ENCODE results near the gene PTMA. TPM values are rescaled to one million over a fixed set of nuclear protein-coding genes. Genes with fewer than 3 reads are reported as not detected.

Gene PTMA
- total RNA-seq, 1 experiment from 2014 or later, result 1,390 TPM

DNA sequence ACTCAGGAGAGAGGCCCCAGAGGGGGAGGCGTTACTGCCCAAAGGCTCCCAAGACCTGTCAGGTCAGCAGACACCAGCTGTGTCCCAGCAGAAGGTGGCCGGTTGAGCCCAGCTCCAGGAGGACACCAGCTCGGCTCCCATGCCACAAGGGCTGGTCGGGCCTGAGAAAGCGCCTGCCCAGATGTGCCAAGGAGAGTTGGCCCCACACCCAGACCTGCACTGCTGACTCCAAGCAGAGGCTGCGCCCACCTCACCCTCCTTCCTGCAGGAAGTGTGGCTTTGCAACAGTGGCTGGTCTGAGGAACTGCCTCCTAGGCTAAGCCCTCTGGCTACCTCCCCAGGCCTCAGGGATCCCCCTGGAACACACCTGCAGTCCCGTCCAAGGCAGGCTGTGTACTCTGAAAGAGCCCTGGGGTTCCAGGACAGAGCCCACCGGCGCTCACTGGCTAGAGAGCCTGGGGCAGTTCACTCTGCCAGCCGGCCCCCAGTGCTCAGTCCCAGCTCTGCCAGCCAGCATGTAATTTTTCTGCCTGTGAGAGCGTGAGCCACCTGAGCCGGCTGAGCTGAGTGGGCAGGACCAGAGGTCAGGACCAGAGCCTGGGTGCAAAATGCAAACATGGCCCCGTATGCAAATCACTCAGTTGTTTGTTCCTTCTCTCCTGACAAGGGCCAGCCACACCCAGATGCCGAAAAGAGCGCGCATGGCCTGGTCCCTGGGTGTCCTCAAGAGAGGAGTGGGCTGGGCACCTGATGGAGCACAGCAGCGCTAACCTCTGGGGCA, 36.9 kb upstream of the PTMA start:
- intact Hi-C loops (cut with micrococcal nuclease; ENCODE audit: unreplicated experiment) (no loop called here), in situ Hi-C loops (cut with HindIII; ENCODE audit: low pct_unique_long_range_greater_than_20kb, low sequenced_read_pairs) (no loop called here)
- no peak for DNase-seq (ENCODE audit: low read depth, low spot score)
- Histone ChIP-seq H3K27me3 (ENCODE audit: control insufficient read depth, insufficient read depth, low read length) (no peaks in the 10 kb centered on the region), H3K9me3 (ENCODE audit: control insufficient read depth, insufficient read depth, low read depth, low read length) (no peaks in the 10 kb centered on the region), H3K4me1 (ENCODE audit: control insufficient read depth, insufficient read depth, low read length) (peaks cover 56% of the 10 kb centered on the region), H3K4me3 (ENCODE audit: low read depth in 2 of 2, low read length in 2 of 2) (no peak overlapping the region), H3K27ac (ENCODE audit: low read length) (peak overlapping the region; percentile 96), H3K36me3 (ENCODE audit: control insufficient read depth, insufficient read depth, low read length) (no peaks in the 10 kb centered on the region)
- POLR2A ChIA-PET, result interaction anchor here (0.5 kb wide), 1 partner anchor 67 kb away, joined by 3 read pairs; no protein-coding TSS in a partner anchor
- BruUV-seq (replicated peaks), result no TSS peak
- no peak for ATAC-seq
- CTCF ChIA-PET, result interaction anchor here (0.5 to 2.6 kb wide), 5 partner anchors 15 to 191 kb away, joined by 3 to 20 read pairs (median 4); no protein-coding TSS in a partner anchor
- TF ChIP-seq, protein P1, sequence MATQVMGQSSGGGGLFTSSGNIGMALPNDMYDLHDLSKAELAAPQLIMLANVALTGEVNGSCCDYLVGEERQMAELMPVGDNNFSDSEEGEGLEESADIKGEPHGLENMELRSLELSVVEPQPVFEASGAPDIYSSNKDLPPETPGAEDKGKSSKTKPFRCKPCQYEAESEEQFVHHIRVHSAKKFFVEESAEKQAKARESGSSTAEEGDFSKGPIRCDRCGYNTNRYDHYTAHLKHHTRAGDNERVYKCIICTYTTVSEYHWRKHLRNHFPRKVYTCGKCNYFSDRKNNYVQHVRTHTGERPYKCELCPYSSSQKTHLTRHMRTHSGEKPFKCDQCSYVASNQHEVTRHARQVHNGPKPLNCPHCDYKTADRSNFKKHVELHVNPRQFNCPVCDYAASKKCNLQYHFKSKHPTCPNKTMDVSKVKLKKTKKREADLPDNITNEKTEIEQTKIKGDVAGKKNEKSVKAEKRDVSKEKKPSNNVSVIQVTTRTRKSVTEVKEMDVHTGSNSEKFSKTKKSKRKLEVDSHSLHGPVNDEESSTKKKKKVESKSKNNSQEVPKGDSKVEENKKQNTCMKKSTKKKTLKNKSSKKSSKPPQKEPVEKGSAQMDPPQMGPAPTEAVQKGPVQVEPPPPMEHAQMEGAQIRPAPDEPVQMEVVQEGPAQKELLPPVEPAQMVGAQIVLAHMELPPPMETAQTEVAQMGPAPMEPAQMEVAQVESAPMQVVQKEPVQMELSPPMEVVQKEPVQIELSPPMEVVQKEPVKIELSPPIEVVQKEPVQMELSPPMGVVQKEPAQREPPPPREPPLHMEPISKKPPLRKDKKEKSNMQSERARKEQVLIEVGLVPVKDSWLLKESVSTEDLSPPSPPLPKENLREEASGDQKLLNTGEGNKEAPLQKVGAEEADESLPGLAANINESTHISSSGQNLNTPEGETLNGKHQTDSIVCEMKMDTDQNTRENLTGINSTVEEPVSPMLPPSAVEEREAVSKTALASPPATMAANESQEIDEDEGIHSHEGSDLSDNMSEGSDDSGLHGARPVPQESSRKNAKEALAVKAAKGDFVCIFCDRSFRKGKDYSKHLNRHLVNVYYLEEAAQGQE (IDR thresholded peaks at IDR 0.05; ENCODE audit: insufficient read depth in 1 of 2, low read depth in 2 of 2, low read length in 1 of 2), result no peak
- TF ChIP-seq SIN3A (IDR thresholded peaks at IDR 0.05; ENCODE audit: borderline replicate concordance, insufficient read depth, low read depth, low read length) (no peak), POLR2AphosphoS5 (IDR thresholded peaks at IDR 0.05; ENCODE audit: low read depth, low read length) (no peak)

DNA sequence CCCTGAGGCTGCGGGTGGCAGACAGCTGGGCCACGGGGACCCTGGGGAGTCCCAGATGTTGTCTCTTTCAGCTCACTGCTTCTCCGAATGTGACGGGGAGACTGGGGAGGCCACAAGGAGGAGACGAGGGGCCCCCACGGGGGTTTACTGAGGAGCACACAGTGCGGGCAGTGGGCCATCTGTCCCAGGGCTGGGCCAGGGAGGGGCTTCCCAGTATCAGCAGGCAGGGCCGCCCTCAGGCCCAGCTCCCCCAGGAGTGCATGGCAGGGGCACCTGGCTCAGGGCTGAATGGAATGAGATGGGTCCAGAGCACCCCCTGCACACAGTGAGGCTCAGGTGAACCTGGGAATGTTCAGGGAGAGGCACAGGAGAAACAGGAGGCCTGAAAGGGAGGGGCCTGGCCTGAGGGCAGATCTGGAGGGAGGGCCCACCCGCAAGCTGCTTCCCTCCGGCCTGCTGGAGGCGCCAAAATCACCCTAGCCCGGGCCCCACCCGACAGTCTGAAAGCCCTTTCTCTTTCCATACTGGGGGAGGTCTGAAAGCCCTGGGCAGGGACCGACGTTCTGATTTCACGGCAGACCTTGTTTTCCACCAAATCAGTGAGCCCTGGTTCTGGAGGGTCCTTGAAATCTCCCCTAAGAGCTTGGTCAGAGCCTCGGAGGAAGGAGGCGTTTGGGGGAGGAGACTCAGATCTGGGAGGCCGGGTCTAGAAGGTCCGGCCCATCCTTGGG, 35.5 kb upstream of the PTMA start:
- Histone ChIP-seq H3K27ac (ENCODE audit: low read length) (peak overlapping the region; percentile 96), H3K4me1 (ENCODE audit: control insufficient read depth, insufficient read depth, low read length) (peaks cover 46% of the 10 kb centered on the region), H3K27me3 (ENCODE audit: control insufficient read depth, insufficient read depth, low read length) (no peaks in the 10 kb centered on the region), H3K4me3 (ENCODE audit: low read depth in 2 of 2, low read length in 2 of 2) (peak overlapping the region; percentile 26 to 53), H3K36me3 (ENCODE audit: control insufficient read depth, insufficient read depth, low read length) (no peaks in the 10 kb centered on the region), H3K9me3 (ENCODE audit: control insufficient read depth, insufficient read depth, low read depth, low read length) (no peaks in the 10 kb centered on the region)
- no peak for DNase-seq (ENCODE audit: low read depth, low spot score)
- peak; percentile 69 for ATAC-seq
- BruUV-seq (replicated peaks), result no TSS peak
- TF ChIP-seq, protein P1 (IDR thresholded peaks at IDR 0.05; ENCODE audit: insufficient read depth in 1 of 2, low read depth in 2 of 2, low read length in 1 of 2), result no peak
- TF ChIP-seq TCF7L2 (IDR thresholded peaks at IDR 0.05; ENCODE audit: low read depth, low read length) (no peak), SIN3A (IDR thresholded peaks at IDR 0.05; ENCODE audit: borderline replicate concordance, insufficient read depth, low read depth, low read length) (no peak), POLR2AphosphoS5 (IDR thresholded peaks at IDR 0.05; ENCODE audit: low read depth, low read length) (peak; percentile 74; the same call in 1 of the 2 replicates)
- TF ChIP-seq, protein P2, sequence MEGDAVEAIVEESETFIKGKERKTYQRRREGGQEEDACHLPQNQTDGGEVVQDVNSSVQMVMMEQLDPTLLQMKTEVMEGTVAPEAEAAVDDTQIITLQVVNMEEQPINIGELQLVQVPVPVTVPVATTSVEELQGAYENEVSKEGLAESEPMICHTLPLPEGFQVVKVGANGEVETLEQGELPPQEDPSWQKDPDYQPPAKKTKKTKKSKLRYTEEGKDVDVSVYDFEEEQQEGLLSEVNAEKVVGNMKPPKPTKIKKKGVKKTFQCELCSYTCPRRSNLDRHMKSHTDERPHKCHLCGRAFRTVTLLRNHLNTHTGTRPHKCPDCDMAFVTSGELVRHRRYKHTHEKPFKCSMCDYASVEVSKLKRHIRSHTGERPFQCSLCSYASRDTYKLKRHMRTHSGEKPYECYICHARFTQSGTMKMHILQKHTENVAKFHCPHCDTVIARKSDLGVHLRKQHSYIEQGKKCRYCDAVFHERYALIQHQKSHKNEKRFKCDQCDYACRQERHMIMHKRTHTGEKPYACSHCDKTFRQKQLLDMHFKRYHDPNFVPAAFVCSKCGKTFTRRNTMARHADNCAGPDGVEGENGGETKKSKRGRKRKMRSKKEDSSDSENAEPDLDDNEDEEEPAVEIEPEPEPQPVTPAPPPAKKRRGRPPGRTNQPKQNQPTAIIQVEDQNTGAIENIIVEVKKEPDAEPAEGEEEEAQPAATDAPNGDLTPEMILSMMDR (IDR thresholded peaks at IDR 0.05), result peak; percentile 81
- ChIA-PET CTCF (interaction anchor here (0.5 to 3.7 kb wide), 9 partner anchors 8 to 629 kb away, joined by 3 to 45 read pairs (median 6); no protein-coding TSS in a partner anchor), POLR2A (interaction anchor here (0.5 to 1.3 kb wide), 5 partner anchors 11 to 193 kb away, joined by 3 to 9 read pairs (median 4); no protein-coding TSS in a partner anchor)
- intact Hi-C loops (cut with micrococcal nuclease; ENCODE audit: unreplicated experiment) (no loop called here), in situ Hi-C loops (cut with HindIII; ENCODE audit: low pct_unique_long_range_greater_than_20kb, low sequenced_read_pairs) (no loop called here)

Measured in Panc1 (cell line).